LHCN-M2 (cell line): Measurements from ENCODE around the gene GNB1L. TPM values are rescaled to one million over a fixed set of nuclear protein-coding genes. Genes with fewer than 3 reads are reported as not detected.
A peak's percentile ranks its signal among the peaks of the same experiment; 100 is the strongest.

Source experiments
- DNase-seq: peaks from one replicate; pipeline ENCODE4 v3.0.0-alpha.2; 2012; ENCODE audit warnings: low read depth
- total RNA-seq: library from RNA; depleted of rRNA; stranded (reverse); fragments of >200 nt; gene quantifications from 2 replicates; pipeline ENCODE4 v1.2.3, GENCODE V29; 2014

Gene GNB1L
- total RNA-seq, 1 experiment from 2014 or later = 11.3 TPM

DNA sequence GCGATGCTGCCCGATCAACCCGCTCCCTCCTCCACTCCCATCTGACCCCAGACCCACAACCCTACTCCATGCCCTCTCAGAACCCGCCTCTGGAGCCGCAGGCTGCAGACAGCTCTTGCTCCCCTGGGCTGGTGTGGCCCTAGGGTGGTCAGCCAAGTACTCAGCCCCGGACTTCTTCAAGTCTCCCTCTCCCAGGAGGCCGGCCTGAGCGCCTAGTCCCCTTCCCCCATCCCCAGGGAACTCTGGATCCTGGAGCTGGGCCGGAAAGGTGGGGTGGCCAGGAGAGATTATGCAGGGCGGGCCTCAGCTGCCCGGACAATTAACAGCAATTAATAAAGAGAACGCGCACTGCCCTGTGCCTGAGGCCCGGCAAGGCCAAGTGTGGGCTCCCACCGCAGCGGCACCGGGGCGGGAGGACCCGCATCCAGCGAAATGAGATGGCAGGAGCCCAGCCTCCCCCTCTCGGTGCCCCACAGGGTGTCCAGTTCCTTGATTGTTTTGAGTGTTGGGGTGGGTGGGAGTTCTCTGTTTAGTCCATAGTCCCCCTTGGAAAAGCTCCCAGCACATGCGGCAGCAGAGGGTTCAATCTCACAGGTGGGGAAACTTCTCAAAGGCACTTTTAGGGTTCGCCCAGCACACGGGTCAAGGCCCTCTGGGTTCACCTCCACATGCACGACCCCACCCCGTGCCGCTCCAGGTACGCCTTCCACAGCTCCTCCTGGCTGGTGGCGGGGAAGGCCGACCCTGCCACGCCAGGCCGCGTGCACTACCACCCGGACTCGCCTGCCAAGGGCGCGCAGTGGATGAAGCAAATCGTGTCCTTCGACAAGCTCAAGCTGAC lies 91.0 kb downstream of the GNB1L start:
- no peak for DNase-seq

DNA sequence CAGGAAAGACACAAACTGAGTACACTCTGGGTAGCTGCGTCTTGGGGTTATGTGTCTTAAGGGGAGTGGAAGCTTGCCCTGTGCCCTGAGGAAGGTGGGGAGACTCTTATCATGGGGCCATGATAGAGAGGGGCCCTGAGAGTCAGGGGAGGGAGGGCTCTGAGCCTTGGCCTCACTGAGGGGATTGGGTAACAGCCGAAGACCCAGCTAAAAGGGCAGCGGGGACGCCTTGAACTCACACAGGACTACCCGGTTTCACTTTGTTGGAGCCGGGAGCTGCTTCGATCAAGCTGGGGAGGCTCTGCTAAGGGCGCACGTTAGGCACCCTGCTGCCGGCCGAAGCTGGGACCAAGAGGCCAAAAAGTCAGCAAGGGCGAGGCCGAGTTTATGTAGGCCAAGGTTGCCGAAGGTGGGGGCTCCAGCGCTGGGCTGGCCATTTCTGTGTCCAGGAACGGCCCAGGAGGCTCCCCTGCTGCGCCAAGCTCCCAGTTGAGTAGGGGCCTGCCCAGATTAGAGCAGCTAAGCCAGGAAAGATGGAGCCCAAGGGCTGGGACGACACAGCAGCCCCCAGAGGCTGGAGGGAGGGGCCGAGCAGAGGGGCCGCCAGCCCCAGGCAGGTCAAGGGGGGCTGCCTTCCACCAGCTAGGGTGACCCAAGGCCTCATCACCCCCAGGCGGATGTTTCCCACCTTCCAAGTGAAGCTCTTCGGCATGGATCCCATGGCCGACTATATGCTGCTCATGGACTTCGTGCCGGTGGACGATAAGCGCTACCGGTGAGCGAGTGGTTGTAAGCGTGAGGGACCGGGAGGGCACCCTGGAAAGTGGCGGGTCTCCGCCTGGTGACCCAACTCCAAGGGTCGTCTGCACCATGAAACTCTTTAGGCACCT lies 91.9 kb downstream of the GNB1L start:
- DNase-seq = no peak

DNA sequence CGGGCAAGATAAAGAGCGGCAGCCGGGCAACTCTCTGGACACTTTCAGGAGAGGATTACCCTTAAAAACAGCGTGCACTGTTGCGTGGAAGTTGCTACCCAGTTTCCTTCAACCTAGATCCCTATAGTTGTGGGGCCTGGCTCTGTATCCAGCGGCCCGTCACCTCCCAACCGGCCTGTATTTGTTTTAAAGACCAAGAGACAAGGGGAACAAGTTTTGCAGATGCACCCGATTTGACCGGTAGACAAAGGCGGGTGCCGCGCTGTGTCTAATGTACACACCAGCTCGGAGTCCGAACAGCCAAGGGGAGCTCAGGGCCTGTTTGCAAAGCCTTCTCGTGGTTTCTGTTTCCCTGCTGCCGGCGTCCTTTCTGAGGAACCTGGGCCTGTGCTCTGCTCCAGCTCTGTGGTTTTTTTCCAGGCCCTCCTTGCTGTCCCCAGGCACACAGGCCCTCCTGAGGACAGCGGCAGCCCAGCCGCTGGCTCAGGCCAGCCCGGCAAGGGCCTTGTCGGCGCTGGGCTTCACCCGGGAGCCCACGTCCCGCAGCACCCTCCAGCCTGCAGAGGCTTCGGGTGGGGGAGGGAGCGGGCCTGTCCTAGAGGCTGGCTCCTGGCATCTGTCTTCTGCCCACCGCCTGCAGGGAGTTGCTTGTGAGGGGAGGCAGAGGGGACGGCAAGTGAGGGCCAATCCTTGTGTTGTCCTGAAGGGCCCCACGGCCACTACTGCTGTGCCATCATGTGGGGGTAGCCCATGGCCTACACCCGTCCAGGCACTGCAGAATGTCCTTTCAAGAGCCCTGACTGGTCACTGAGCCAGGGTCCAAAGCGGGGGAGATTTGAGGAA lies 92.7 kb downstream of the GNB1L start:
- DNase-seq = peak; percentile 59

DNA sequence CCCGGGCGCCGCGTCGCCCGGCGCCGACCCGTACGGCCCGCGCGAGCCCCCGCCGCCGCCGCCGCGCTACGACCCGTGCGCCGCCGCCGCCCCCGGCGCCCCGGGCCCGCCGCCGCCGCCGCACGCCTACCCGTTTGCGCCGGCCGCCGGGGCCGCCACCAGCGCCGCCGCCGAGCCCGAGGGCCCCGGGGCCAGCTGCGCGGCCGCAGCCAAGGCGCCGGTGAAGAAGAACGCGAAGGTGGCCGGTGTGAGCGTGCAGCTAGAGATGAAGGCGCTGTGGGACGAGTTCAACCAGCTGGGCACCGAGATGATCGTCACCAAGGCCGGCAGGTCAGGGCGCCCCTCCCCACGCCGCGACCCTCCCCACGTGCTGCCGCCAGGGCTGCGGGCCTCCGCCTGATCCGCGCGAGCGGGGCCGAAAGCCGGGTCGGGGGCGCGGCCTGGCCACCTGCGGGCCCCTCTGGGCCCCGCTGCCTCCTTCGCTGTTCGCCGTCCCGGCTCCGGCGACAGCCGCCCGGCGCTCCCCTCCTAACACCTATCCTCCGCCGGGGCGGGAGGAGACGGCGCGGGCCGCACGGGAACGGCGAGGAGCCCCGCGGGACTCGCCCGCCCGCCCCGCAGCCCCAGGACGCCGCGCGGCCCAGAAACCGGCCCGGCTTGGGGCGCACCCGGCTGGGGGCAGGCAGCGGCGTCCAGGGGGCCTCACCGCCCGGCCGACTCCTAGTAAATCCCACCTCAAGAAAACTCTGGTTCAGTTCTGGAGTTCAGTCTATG lies 93.5 kb downstream of the GNB1L start:
- no peak for DNase-seq

DNA sequence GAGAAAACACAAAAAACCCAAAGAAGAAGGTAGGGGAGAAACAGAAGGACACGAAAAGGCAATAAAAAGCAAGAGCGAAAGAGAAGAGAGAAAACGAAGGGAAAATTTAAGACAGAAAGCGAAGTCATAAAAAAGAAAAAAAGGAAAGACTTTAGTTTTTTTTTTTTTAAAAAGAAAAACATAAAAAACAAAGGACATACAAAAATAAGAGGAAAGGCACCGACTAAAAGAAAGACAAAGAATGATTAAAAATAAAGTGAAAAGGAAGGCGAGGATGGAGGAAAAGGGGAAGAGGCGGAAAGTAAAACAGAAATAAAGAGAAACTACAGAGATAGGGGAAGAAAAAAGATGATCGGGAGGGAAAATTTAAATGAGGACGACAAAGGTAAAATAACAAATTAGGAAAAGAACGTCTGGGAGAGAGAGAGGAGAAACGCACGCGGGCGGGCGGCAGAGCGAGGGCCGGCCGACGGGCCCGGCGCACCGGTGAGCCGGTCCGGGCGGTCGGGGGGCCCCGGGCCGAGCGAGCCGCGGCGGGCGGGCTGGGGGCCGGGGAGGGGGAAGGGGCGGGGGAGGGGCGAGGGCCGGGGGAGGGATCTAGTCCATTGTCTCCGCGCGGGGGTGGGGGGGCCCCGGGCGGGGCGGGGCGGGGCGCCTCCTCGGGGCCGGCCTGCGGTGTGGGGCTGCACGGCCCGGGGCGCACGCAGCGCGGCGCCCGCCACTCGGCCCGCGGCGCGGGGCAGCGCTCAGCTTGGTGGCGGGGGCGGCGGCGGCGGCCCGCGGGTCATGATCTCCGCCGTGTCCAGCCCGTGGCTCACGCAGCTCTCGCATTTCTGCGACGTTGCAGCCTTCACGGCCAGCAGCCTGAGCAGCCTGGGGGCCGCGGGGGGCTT lies 94.4 kb downstream of the GNB1L start, which contains the start of gene TBX1:
Gene TBX1, plus strand, starts transcription at position 721 of the 893 bp plus-strand sequence. Its CDS starts 66 bp downstream, at position 787.
- no peak for DNase-seq

DNA sequence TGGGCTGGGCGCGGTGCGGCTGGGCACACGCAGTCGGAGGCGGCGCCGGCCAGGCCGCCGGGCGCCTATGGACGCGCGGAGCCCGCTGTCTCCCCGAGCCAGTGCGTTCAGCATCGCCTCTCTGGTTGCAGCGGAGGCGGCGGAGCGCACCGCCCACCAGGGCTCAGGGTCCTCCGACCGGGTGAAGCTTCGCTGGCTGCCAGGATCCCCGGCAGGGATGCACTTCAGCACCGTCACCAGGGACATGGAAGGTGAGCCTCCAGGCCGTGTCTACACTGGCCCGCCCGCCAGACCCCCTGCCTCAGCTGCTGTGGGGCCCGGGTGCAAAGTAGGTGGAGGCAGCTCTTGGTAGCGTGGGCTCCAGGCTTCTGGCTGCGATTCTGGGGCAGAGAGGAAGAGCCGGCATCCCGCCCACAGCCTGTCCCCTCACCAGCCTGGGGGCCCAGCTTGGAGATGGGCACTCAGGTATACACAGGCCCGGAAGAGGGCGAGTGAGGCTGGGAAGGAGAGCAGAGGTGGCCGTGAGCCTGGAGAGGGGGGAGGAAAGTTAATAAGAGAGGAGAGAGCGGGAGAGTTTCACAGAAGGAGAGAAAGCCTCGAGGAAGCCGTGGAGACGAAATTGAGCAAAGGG lies 95.1 kb downstream of the GNB1L start:
- DNase-seq = no peak

DNA sequence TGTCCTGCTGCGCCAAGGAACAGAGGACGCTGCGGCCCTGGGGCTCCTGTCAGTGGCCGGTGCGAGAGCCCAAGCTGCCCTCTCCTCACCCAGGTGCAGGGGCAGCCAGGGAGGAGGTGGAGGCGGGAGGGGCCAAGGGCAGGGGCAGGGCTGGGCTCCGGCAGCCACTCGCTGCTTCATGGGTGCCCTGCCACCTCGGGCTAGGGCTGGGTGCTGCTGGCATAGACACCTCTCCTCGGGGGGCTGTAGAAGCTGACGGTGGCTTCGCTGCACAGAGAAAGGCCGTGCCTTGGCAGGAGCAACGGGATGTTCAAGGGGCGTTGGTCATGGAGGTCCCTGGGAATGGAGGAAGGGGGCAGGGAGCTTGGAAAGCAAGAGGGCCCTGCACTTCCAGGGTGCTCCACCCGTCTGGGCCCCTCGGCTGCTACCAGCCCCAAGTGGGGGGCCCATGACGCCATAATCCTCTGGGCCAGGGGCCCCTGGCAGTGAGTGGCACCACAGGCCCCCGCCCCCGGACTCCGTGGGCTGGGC lies 95.7 kb downstream of the GNB1L start:
- no peak for DNase-seq

DNA sequence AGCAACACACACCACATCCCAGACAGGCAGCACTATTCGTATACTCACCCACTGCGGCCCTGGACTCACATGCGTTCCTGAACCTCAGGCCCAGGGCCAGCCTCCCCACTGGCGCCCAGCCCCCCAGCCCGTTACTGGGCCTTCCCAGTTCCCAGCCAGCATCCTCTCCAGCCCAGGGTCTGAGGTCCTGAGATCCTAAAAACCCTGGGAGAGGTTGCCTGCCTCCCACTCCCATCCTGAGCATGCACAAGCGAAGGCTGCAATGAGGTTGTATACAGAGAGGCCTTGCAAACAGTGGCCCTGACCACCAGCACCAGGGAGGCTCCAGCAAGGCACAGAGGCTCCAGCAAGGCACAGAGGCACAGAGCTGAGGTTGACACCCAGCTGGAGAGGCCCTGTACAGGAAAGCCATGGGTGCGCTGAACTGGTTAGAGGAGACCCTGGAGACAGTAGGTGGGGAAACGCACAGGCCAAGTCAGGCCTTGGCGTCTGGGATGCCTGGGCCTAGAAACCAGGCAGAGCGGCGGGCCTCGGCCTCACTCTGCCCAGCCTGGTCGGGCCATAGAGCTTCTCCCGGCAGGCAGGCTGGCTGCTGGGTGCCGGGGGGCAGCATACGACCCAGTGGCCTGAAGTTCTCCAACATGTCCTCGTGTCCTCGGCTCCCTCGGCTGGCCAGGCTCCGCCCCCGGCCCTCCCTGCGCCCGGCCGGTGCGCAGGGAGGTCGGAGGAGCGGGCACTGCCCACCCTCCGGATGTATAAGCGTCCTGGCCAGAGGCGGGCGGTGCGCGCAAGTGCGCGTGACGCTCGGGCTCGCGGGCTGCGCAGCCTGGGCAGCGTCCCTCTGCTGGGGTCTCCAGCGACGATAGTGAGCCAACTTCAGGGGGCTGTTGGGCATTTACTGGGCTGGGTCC lies 96.4 kb downstream of the GNB1L start:
- DNase-seq = no peak

DNA sequence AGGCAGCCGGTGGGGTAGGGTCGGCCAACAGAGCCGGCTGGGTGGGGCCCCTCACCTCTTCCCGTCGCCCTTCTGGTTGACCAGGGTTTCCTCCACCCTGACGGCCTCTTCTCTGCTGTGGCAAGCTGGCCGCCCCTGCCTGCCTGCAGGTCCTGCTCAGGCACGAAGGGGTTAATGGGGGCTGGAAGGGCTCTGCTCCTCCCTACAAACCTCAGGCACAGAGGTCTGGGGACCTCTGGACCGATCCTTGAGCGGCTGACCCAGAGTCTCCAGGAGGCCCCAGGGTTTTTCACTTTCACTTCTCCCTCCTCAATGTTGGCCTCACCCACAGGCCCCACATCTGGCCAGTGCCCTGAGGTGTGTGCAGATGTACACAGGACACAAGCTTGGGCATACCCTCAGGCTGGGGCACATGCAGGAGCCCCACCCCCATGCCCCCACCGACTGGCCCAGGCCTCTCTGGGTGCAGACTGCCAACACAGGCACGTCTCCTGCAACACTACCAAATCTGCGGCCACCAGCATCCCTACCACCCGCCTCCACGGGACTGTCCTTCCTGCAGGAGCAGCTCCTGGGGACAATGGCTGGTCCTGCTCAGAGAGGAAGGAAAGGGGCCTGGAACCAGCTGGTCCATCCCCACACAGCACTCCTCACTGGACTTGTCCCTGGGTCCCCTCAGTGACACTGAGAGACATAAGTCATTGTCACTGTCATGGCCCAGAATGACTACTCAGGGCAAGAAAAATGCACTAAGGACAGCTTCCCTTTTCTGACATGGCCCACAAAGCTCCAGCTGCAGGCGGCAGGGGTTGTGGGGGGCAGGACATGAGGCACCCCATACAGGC lies 97.3 kb downstream of the GNB1L start:
- DNase-seq = no peak

DNA sequence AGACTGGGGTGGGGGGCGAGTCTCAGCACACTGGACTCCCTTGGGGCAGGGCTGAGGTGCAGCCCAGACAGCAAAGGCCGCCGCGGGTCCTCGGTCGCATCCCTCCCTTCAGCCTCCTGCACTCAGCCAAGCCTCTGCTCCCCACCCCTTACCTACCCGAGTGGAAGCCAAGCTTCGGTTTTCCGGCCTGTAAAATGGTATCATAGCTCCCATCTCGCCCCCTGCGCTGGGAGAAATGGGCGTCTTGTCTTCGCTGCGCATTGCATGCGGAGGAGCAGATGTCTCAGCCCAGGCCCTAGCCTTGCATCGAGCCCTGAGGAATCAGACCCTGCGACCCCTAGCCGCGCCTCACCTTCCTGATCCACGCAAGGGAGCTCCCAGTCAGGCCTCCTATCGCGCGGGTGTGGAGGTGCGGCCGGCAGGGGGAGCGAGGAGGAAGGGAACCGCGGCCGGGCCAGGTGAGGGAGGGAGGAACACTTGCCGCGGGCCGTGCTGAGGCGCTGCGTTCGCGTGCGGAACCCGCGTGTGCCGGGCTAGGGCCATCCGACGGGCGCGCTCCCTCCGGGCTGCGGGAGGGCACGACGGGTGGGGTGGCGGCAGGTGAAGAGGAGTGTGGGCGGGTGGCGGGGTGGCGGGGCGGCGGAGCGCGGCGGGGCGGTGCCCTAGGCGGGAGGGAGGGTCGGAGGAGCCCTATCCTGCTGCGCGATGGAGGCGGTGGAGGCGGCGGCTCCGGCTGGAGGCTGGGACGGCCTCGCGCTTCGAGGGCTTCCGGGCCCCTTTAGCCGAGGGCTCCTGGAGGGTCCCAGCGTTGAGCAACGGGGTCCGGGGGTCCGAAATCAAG lies 98.2 kb downstream of the GNB1L start:
- no peak for DNase-seq

DNA sequence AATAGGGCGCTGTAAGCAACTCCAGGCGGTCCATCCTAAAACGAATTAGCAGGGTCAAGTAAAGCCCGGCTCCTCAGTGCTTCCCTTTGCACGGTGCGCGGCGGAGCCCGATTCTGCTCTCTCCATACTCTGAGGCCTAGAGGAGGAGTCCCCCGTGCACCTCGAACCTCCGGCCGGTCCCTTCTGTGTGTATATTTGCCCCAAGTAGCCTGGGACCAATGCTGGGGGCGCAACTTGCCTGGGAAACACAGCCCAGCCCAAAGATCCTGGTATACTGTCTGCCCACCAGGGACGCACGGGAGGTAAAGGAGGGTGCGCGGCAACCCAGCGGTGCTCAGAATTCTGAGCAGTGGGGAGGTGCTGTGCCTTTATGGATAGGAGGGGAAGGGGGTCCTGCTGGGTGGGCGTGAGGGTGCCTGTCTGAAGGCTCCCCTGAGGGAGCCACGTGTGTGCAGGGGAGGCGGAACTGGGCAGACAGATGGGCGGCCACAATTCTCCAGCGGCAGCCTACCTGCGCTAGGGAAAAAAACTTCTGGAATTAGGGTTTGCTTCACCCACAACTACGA lies 98.9 kb downstream of the GNB1L start:
- no peak for DNase-seq

DNA sequence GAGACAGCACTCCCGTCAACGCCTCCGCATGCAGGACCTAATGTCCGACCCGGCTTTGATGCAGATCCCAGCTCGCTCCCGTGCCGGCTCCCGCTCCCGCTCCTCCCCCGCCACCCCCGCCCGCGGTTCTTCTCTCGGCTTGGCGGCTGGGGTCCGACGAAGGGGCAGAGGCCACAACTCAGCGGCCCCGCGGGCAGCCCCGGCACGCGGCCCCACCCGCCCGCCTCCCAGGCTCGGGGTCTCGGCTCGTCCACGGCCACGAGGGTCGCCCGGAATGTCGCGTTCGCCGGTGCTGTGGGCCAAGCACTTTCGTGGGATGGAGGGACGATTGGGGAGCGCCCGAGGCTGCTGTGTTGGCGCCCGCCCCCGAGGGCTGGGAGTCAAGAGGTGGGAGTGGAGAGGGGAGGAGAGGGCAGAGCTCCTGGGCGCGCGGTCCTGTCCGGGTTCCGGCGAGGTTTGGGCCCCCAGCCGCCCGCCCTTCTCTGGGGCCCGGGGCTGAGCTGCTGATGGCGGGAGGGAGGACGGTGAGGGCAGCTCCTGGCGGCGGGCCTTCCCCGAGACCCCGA lies 99.4 kb downstream of the GNB1L start:
- DNase-seq = no peak

DNA sequence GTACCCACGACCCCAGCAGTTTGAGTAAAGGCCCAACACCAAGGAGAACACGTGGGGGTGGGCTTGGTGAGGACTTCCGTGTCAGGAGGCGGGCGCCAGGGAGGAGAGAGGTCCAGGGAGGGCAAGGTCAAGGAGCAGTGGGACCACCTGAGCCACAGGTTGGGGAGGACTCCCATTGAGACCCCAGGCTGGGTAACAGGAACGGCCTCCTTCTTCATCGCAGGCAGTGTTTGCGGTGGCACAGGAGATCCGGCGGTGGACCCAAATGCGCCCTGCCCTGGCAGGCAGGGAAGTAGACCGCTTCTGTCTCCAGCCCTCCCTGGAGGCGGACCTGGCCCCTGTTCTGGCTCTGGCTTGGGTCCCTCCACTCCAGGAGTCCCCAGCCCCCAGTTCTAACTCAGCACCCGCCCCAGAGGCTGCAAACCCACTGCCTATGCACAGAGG lies 100.0 kb downstream of the GNB1L start:
- no peak for DNase-seq

DNA sequence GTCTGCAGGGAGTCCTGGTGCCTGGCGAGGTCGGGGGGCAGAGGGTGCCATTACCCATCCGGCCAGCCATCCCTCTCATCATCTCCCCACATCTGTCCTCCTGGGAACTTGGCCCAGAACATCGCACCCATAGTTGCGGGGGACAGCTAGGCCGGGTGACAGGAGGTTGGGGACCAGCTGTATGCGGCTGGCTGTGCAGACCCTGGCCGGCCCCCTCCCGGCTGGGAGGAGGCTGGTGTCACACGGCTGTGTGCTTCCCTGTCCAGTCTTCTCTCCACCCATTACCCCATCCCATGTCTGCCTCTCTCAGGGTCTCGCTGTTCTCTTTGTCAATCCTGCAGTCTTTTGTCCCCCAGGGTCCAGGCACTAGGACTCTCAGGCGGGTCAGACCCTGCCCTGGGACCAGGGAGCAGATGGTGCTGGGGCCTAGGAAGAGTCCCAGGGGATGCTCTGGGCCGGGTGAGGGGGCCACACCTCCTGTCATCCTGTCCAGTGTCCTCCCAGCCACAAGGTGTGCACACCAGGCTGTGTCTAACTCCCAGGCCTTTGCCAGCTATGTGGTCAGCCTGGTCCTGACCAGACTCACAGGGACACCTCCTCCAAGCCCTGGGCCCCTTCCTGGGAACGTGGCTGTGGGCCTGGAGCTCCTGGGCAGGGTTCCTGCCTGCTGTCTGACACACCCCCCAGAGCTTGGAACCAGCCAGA lies 100.5 kb downstream of the GNB1L start:
- DNase-seq = no peak
